WTC11 (cell line): ENCODE results near the gene INAFM2. TPM values are rescaled to one million over a fixed set of nuclear protein-coding genes. Genes with fewer than 3 reads are reported as not detected.

ENCODE experiments used
- ATAC-seq: fragments of 200-7000 bp; cut with Tn5 transposase; 2 replicates; pipeline ENCODE4 v1.10.0; 2021; ENCODE audit warnings: mild to moderate bottlenecking, moderate library complexity
- CTCF ChIA-PET: fragments of 300-600 bp; sonication (Branson Sonifier 250); formaldehyde crosslinking; loops from one replicate; lab custom pipeline; 2021; ENCODE audit warnings: antibody characterized with exemption; lab: Charles Lee
- POLR2A ChIA-PET: fragments of 350-600 bp; sonication (Branson Sonifier 250); formaldehyde crosslinking; loops from one replicate; lab custom pipeline; 2021; ENCODE audit warnings: antibody characterized with exemption; lab: Charles Lee
- DNase-seq: peaks from one replicate; pipeline ENCODE4 v3.0.0; 2021; ENCODE audit warnings: low spot score
- H3K27ac Mint-ChIP-seq: 2 replicates; pipeline ENCODE4 v1.8.0; 2021; ENCODE audit warnings: mixed read lengths
- H3K27me3 Mint-ChIP-seq: 2 replicates; pipeline ENCODE4 v1.8.0; 2021; ENCODE audit warnings: low read depth, mild to moderate bottlenecking, moderate library complexity, mixed read lengths
- H3K36me3 Mint-ChIP-seq: 2 replicates; pipeline ENCODE4 v1.8.0; 2021; ENCODE audit warnings: mixed read lengths
- H3K4me1 Mint-ChIP-seq: 2 replicates; pipeline ENCODE4 v1.8.0; 2022; ENCODE audit warnings: mixed read lengths
- H3K4me3 Mint-ChIP-seq: 2 replicates; pipeline ENCODE4 v1.8.0; 2021; ENCODE audit warnings: mild to moderate bottlenecking, moderate library complexity, mixed read lengths
- H3K9me3 Mint-ChIP-seq: 2 replicates; pipeline ENCODE4 v1.8.0; 2021; ENCODE audit warnings: mixed read lengths
- AFF4 ChIP-seq: sonication (generic); formaldehyde crosslinking; IDR thresholded peaks from 2 replicates; pipeline ENCODE4 v1.8.1; 2023; ENCODE audit warnings: mild to moderate bottlenecking, missing genetic modification reagents, borderline replicate concordance
- ATF6 ChIP-seq: sonication (generic); formaldehyde crosslinking; IDR thresholded peaks from 2 replicates; pipeline ENCODE4 v1.8.1; 2023; ENCODE audit warnings: mild to moderate bottlenecking, missing genetic modification reagents
- CDX4 ChIP-seq: fragments of 250-450 bp; sonication (Bioruptor Pico); IDR thresholded peaks from 2 replicates; pipeline ENCODE4 v1.9.0; 2021; ENCODE audit warnings: moderate library complexity, mild to moderate bottlenecking, inconsistent platforms, borderline replicate concordance
- ESRRA ChIP-seq: sonication (generic); formaldehyde crosslinking; IDR thresholded peaks from 2 replicates; pipeline ENCODE4 v1.8.1; 2022; ENCODE audit warnings: mild to moderate bottlenecking, missing genetic modification reagents, borderline replicate concordance
- FOXP4 ChIP-seq: sonication (generic); formaldehyde crosslinking; IDR thresholded peaks from 2 replicates; pipeline ENCODE4 v1.8.0; 2022; ENCODE audit warnings: mild to moderate bottlenecking, missing genetic modification reagents
- GABPB1 ChIP-seq: sonication (generic); formaldehyde crosslinking; IDR thresholded peaks from 2 replicates; pipeline ENCODE4 v1.8.1; 2023; ENCODE audit warnings: mild to moderate bottlenecking, missing genetic modification reagents
- SMAD3 ChIP-seq: sonication (generic); formaldehyde crosslinking; IDR thresholded peaks from 2 replicates; pipeline ENCODE4 v1.8.0; 2022; ENCODE audit warnings: missing genetic modification reagents, mild to moderate bottlenecking, borderline replicate concordance
- TP53 ChIP-seq: sonication (generic); formaldehyde crosslinking; IDR thresholded peaks from 2 replicates; pipeline ENCODE4 v1.8.1; 2023; ENCODE audit warnings: mild to moderate bottlenecking, missing genetic modification reagents
- USF2 ChIP-seq: sonication (generic); formaldehyde crosslinking; IDR thresholded peaks from 2 replicates; pipeline ENCODE4 v1.8.1; 2023; ENCODE audit warnings: mild to moderate bottlenecking, missing genetic modification reagents, moderate library complexity
- ZNF121 ChIP-seq: sonication (generic); formaldehyde crosslinking; IDR thresholded peaks from 2 replicates; pipeline ENCODE4 v1.8.0; 2023; ENCODE audit warnings: missing genetic modification reagents
- ZNF219 ChIP-seq: sonication (generic); formaldehyde crosslinking; IDR thresholded peaks from 2 replicates; pipeline ENCODE4 v1.8.0; 2023; ENCODE audit warnings: missing genetic modification reagents, mild to moderate bottlenecking, borderline replicate concordance
- ZNF423 ChIP-seq: fragments of 250-450 bp; sonication (Bioruptor Pico); IDR thresholded peaks from 2 replicates; pipeline ENCODE4 v2.1.2; 2022; ENCODE audit warnings: mild to moderate bottlenecking, moderate library complexity
- total RNA-seq: library from RNA; stranded (reverse); gene quantifications from 3 replicates; pipeline ENCODE4 v1.2.3, GENCODE V29; 2021

INAFM2 gene
- total RNA-seq, 1 experiment from 2014 or later: 34.2 TPM

GRCh38 chr15:40332113-40332781, 8.8 kb downstream of the INAFM2 start:
- TF ChIP-seq AFF4 (CRISPR knock-in tag): no peak
- TF ChIP-seq, all 79 proteins: peak for 0
- POLR2A ChIA-PET: no interaction called here
- Mint-ChIP-seq H3K4me1 (peaks cover 48% of the 10 kb centered on the region), H3K27ac (no peak overlapping the region), H3K9me3 (no peaks in the 10 kb centered on the region), H3K4me3 (no peak overlapping the region), H3K36me3 (peaks cover 12% of the 10 kb centered on the region; the same call in 1 of the 2 replicates), H3K27me3 (peaks cover 3% of the 10 kb centered on the region)
- DNase-seq: no peak
- CTCF ChIA-PET: interaction anchor here (1.2 to 8.3 kb wide), 6 partner anchors 6 to 58 kb away, joined by 3 to 234 read pairs (median 7); partner anchors contain the start of genes CCDC9B, INAFM2 and PLCB2
- no peak for ATAC-seq

GRCh38 chr15:40333922-40334492, 10.5 kb downstream of the INAFM2 start:
- Mint-ChIP-seq H3K27me3 (peaks cover 5% of the 10 kb centered on the region), H3K36me3 (peaks cover 11% of the 10 kb centered on the region; the same call in 1 of the 2 replicates), H3K4me3 (no peak overlapping the region), H3K9me3 (no peaks in the 10 kb centered on the region), H3K4me1 (peaks cover 39% of the 10 kb centered on the region), H3K27ac (no peak overlapping the region)
- ATAC-seq (no peak), DNase-seq (no peak)
- ChIA-PET POLR2A (no interaction called here), CTCF (interaction anchor here (0.9 to 9.6 kb wide), 8 partner anchors 6 to 116 kb away, joined by 3 to 264 read pairs (median 54); partner anchors contain the start of gene INAFM2)
- no peak for TF ChIP-seq FOXP4 (CRISPR knock-in tag)
- TF ChIP-seq ESRRA: no peak
- TF ChIP-seq GABPB1 (CRISPR knock-in tag): no peak
- no peak for TF ChIP-seq TP53 (CRISPR knock-in tag)
- TF ChIP-seq ZNF121: no peak
- TF ChIP-seq ATF6 (CRISPR knock-in tag): no peak
- TF ChIP-seq CDX4: no peak
- TF ChIP-seq SMAD3 (CRISPR knock-in tag): no peak
- no peak for TF ChIP-seq USF2 (CRISPR knock-in tag)
- TF ChIP-seq ZNF423 (CRISPR knock-in tag): no peak
- no peak for TF ChIP-seq ZNF219 (CRISPR knock-in tag)
